ENCODE data around the gene P3H1.

P3H1 gene

DNA sequence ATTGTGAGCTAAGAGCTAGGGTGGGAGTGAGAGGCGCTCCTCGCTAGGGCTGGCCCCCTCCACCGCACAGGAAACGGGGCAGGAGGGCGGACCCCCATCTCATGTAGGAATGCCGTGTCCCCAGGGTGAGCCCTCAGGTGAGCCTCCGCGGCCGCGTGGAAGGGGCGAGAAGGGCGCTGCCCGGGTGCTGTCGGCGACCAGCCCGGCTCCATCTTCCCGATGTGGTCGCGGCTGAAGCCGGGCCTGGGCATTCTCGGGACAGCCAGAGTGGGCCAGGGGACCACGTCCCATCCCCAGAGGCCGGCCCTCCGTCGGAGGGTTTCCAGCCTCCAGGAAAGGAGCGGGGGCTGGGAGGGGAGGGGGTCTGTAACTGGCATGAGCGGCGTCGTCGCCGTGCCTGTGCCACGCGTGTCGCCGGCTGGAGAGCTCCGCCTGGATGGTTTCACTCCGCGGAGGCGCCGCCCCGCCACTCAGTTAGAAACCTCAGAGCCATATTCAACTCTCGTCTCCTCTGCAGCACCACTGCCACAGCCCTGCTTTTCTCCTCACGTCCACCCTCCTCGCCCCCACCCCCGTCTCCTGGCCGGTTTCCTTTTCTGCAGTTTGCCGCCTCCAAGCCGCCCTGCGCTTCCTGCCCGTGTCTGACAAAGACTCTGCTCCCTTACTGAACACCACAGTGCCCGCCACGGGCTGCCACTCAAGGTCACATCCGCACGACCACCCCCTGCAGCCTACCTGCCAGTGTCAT is 18.3 kb upstream of the P3H1 start, which contains the start of gene TMEM269:
TSS of gene TMEM269 (plus strand) at position 46 of the 748 bp plus-strand sequence. CDS start 4,903 bp downstream, outside the sequence.
- Histone ChIP-seq H2AFZ (ENCODE audit: low read depth, low read length) (no peak within 1 kb of the TSS), H3K9me3 (ENCODE audit: low read length) (no peaks in the 10 kb centered on the region), H3K27me3 (ENCODE audit: insufficient read depth, low read length) (no peaks in the 10 kb centered on the region), H3K4me3 (ENCODE audit: low read length) (no peak within 1 kb of the TSS), H3K36me3 (ENCODE audit: insufficient read depth, low read length) (peaks cover 32% of the 10 kb centered on the region), H3K4me1 (ENCODE audit: insufficient read depth, low read length) (no peaks in the 10 kb centered on the region)

GRCh38 chr1:42784547-42784945 is 17.7 kb upstream of the P3H1 start:
- Histone ChIP-seq H3K9me3 (ENCODE audit: low read length) (no peaks in the 10 kb centered on the region), H3K4me1 (ENCODE audit: insufficient read depth, low read length) (no peaks in the 10 kb centered on the region), H3K36me3 (ENCODE audit: insufficient read depth, low read length) (peaks cover 38% of the 10 kb centered on the region)

GRCh38 chr1:42783092-42783491 is 16.3 kb upstream of the P3H1 start:
- H3K36me3 ChIP-seq (ENCODE audit: insufficient read depth, low read length) = peaks cover 47% of the 10 kb centered on the region

More at GRCh38 chr1:42784547-42784945, 17.7 kb upstream of the P3H1 start:
- Histone ChIP-seq H2AFZ (ENCODE audit: low read depth, low read length) (no peak overlapping the region), H3K27me3 (ENCODE audit: insufficient read depth, low read length) (no peaks in the 10 kb centered on the region), H3K4me3 (ENCODE audit: low read length) (no peak overlapping the region)

DNA sequence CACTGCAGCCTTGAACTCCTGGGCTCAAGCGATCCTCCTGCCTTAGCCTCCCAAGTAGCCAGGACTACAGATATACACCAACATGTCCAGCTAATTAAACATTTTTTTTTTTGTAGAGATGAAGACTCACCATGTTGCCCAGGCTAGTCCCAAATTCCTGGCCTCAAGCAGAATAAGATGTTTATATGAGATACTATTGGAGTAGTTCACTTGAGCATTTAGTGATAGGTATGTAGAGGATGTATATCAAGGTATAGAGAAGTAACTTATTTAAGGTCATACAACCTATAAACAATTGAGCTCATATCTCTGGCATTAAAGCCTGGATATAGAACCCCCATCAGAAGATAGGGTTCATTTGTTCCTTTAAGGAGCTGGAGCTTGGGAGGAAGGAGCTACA is 13.3 kb upstream of the P3H1 start:
- Histone ChIP-seq H3K9me3 (ENCODE audit: low read length) (no peaks in the 10 kb centered on the region), H3K4me1 (ENCODE audit: insufficient read depth, low read length) (no peaks in the 10 kb centered on the region), H3K4me3 (ENCODE audit: low read length) (no peak overlapping the region), H3K36me3 (ENCODE audit: insufficient read depth, low read length) (peaks cover 73% of the 10 kb centered on the region), H2AFZ (ENCODE audit: low read depth, low read length) (no peak overlapping the region), H3K27me3 (ENCODE audit: insufficient read depth, low read length) (no peaks in the 10 kb centered on the region)

More at GRCh38 chr1:42783092-42783491, 16.3 kb upstream of the P3H1 start:
- Histone ChIP-seq H2AFZ (ENCODE audit: low read depth, low read length) (no peak overlapping the region), H3K4me3 (ENCODE audit: low read length) (no peak overlapping the region), H3K9me3 (ENCODE audit: low read length) (no peaks in the 10 kb centered on the region), H3K27me3 (ENCODE audit: insufficient read depth, low read length) (no peaks in the 10 kb centered on the region), H3K4me1 (ENCODE audit: insufficient read depth, low read length) (no peaks in the 10 kb centered on the region)

GRCh38 chr1:42779725-42780124 is 12.9 kb upstream of the P3H1 start:
- Histone ChIP-seq H3K4me3 (ENCODE audit: low read length) (no peak overlapping the region), H3K36me3 (ENCODE audit: insufficient read depth, low read length) (peaks cover 77% of the 10 kb centered on the region), H3K9me3 (ENCODE audit: low read length) (no peaks in the 10 kb centered on the region), H3K4me1 (ENCODE audit: insufficient read depth, low read length) (no peaks in the 10 kb centered on the region), H3K27me3 (ENCODE audit: insufficient read depth, low read length) (no peaks in the 10 kb centered on the region), H2AFZ (ENCODE audit: low read depth, low read length) (no peak overlapping the region)

- no peaks in the 10 kb centered on the region for H3K27me3 ChIP-seq (ENCODE audit: insufficient read depth, low read length)
- peaks cover 82% of the 10 kb centered on the region for H3K36me3 ChIP-seq (ENCODE audit: insufficient read depth, low read length)
- no peak overlapping the region for H2AFZ ChIP-seq (ENCODE audit: low read depth, low read length)
- H3K9me3 ChIP-seq (ENCODE audit: low read length) = no peaks in the 10 kb centered on the region
- H3K4me3 ChIP-seq (ENCODE audit: low read length) = no peak overlapping the region
- no peaks in the 10 kb centered on the region for H3K4me1 ChIP-seq (ENCODE audit: insufficient read depth, low read length)
Measured at GRCh38 chr1:42777852-42778251, 11.0 kb upstream of the P3H1 start.

GRCh38 chr1:42776502-42776901 is 9.7 kb upstream of the P3H1 start:
- H3K27me3 ChIP-seq (ENCODE audit: insufficient read depth, low read length) = no peaks in the 10 kb centered on the region
- no peaks in the 10 kb centered on the region for H3K9me3 ChIP-seq (ENCODE audit: low read length)
- no peak overlapping the region for H3K4me3 ChIP-seq (ENCODE audit: low read length)
- H3K4me1 ChIP-seq (ENCODE audit: insufficient read depth, low read length) = no peaks in the 10 kb centered on the region
- H3K36me3 ChIP-seq (ENCODE audit: insufficient read depth, low read length) = peaks cover 80% of the 10 kb centered on the region
- no peak overlapping the region for H2AFZ ChIP-seq (ENCODE audit: low read depth, low read length)

DNA sequence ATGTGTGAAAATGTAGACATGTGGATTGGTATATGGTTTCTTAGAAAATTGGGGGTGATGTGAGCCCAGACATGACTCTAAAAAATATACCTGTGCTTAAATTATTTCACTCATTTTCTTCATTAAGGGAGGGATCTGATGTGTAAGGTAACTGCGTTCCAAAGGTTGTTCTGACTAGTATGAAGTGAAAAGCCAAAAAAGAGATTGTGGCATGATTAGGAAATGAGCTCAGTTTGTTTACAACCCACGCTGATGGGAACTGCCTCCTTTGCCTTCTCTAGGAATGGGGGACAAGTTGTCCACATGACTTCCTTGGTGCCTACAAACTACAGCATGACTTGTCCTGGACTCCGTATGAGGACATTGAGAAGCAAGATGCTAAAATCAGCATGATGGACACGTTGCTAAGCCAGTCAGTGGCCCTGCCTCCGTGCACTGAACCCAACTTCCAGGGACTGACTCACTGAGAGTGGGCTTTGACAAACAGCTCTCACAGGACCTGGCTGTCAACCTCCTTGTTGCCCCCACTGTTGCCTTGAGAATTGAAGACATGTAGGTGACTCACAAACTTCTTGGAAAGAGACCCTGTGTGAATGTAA is 8.2 kb upstream of the P3H1 start:
- H3K36me3 ChIP-seq (ENCODE audit: insufficient read depth, low read length) = peaks cover 69% of the 10 kb centered on the region
- H3K4me3 ChIP-seq (ENCODE audit: low read length) = no peak overlapping the region
- H3K27me3 ChIP-seq (ENCODE audit: insufficient read depth, low read length) = no peaks in the 10 kb centered on the region
- H3K9me3 ChIP-seq (ENCODE audit: low read length) = no peaks in the 10 kb centered on the region
- H3K4me1 ChIP-seq (ENCODE audit: insufficient read depth, low read length) = no peaks in the 10 kb centered on the region
- H2AFZ ChIP-seq (ENCODE audit: low read depth, low read length) = no peak overlapping the region

DNA sequence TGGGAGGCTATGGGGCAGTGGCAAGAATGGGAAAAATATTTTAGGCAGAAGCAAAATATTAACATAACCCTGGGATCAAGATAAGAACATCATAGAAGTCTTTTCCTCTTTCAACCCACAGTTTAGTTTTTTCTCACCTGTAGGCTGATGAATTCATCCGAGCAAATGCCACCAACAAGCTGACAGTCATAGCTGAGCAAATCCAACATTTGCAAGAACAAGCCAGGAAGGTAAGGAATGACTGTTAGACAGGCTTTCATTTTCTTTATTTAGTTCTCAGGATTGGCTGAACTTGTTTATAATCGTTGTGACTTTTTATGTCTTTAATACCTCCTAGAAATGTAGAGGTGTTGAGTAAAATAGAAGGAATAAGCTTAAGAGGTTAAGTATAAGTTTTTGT is 6.6 kb upstream of the P3H1 start:
- H3K27me3 ChIP-seq (ENCODE audit: insufficient read depth, low read length) = no peaks in the 10 kb centered on the region
- peaks cover 60% of the 10 kb centered on the region for H3K36me3 ChIP-seq (ENCODE audit: insufficient read depth, low read length)
- no peak overlapping the region for H3K4me3 ChIP-seq (ENCODE audit: low read length)
- no peaks in the 10 kb centered on the region for H3K9me3 ChIP-seq (ENCODE audit: low read length)
- H3K4me1 ChIP-seq (ENCODE audit: insufficient read depth, low read length) = peaks cover 1% of the 10 kb centered on the region
- H2AFZ ChIP-seq (ENCODE audit: low read depth, low read length) = no peak overlapping the region

DNA sequence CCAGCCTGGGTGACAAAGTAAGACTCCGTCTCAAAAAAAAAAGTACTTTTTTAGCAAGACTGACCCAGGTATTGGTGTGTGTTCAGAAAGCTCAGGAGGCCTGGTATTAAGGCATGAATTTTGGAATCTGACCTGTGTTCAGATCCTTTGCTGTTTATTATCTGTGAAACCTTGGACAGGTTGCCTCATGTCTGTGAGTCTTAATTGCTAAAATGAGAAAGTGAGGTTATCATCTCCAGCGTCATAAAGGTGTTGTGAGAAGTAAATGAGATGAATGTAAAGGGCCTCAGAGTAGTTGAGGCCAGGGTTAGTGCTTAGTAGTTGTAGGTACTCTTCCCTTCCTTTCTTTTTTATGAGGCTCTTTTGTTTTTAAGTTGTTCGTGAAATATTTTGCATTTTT is 3.0 kb upstream of the P3H1 start:
- peaks cover 27% of the 10 kb centered on the region for H3K36me3 ChIP-seq (ENCODE audit: insufficient read depth, low read length)
- no peak overlapping the region for H2AFZ ChIP-seq (ENCODE audit: low read depth, low read length)
- H3K4me1 ChIP-seq (ENCODE audit: insufficient read depth, low read length) = peaks cover 11% of the 10 kb centered on the region
- H3K4me3 ChIP-seq (ENCODE audit: low read length) = no peak overlapping the region
- H3K27me3 ChIP-seq (ENCODE audit: insufficient read depth, low read length) = no peaks in the 10 kb centered on the region
- H3K9me3 ChIP-seq (ENCODE audit: low read length) = no peaks in the 10 kb centered on the region

- Histone ChIP-seq H3K27me3 (ENCODE audit: insufficient read depth, low read length) (no peaks in the 10 kb centered on the region), H3K9me3 (ENCODE audit: low read length) (no peaks in the 10 kb centered on the region), H3K4me1 (ENCODE audit: insufficient read depth, low read length) (peaks cover 16% of the 10 kb centered on the region), H3K36me3 (ENCODE audit: insufficient read depth, low read length) (peaks cover 13% of the 10 kb centered on the region), H3K4me3 (ENCODE audit: low read length) (peak overlapping the region; percentile 66), H2AFZ (ENCODE audit: low read depth, low read length) (no peak overlapping the region)
Measured at GRCh38 chr1:42768172-42768571, 1.3 kb upstream of the P3H1 start.

GRCh38 chr1:42767510-42768000 is 727 bp upstream of the P3H1 start:
- H3K9me3 ChIP-seq (ENCODE audit: low read length) = no peaks in the 10 kb centered on the region
- peaks cover 7% of the 10 kb centered on the region for H3K36me3 ChIP-seq (ENCODE audit: insufficient read depth, low read length)
- peak overlapping the region; percentile 66 for H3K4me3 ChIP-seq (ENCODE audit: low read length)
- H3K27me3 ChIP-seq (ENCODE audit: insufficient read depth, low read length) = no peaks in the 10 kb centered on the region
- H3K4me1 ChIP-seq (ENCODE audit: insufficient read depth, low read length) = peaks cover 16% of the 10 kb centered on the region
- H2AFZ ChIP-seq (ENCODE audit: low read depth, low read length) = peak overlapping the region; percentile 60

DNA sequence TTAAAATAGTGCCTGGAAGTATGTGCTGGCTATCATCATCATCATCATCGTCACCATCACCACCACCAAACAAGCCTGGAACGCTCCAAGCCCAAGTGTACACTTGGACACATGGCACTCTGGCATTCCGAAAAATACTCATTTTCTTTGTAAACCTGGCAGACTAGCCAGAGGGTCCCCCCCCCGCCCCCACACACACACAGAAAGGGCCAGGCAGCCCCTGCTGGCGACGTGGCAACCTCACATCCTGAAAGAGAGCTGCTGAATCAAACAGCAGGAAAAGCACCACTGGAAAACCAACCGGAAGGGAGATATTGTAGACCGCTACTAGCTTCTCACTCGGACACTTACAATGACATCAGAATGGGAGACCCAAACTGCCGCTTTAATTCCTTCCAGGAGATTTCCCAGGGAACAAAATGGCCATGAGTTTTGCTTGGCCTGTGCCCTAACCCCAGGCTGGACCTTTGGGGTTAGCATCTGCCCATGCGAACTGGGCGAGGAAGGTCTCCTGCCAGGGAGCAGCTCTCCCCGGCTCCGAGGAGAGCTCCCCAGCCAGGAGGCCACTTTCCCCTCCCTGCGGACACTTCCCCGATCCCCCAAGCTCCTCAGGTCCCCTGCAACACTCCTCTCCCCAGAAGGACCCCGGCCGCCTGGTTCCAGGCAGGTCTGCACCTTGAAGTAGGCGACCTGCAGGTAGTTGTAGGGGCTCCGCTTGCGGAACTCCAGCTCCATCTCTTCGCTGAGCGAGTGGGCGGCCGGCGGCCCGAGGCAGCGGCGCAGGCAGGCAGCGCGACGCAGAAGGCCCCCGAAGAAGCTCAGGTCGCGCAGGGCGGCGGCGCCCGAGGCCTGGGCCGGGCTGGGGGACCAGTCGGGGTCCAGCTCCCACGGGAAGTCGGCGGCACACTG is 742 bp downstream of the P3H1 start:
- peaks cover 16% of the 10 kb centered on the region for H3K4me1 ChIP-seq (ENCODE audit: insufficient read depth, low read length)
- H2AFZ ChIP-seq (ENCODE audit: low read depth, low read length) = peak overlapping the region; percentile 34
- H3K36me3 ChIP-seq (ENCODE audit: insufficient read depth, low read length) = peaks cover 2% of the 10 kb centered on the region
- H3K9me3 ChIP-seq (ENCODE audit: low read length) = no peaks in the 10 kb centered on the region
- H3K4me3 ChIP-seq (ENCODE audit: low read length) = peak overlapping the region; percentile 66
- no peaks in the 10 kb centered on the region for H3K27me3 ChIP-seq (ENCODE audit: insufficient read depth, low read length)

Data from neuron (in vitro differentiated cells).